Measurements from ENCODE around the gene PDE7B. TPM values are rescaled to one million over a fixed set of nuclear protein-coding genes. Genes with fewer than 3 reads are reported as not detected.

Gene PDE7B
- total RNA-seq, 4 donors from 2014 or later = 15.4 to 28.6 (median 18.8) TPM

- no peak for DNase-seq
- Histone ChIP-seq H3K4me3 (no peak overlapping the region), H3K36me3 (no peaks in the 10 kb centered on the region), H3K27ac (peak overlapping the region; percentile 77 to 89), H3K9me3 (no peaks in the 10 kb centered on the region), H3K4me1 (peaks cover 0 to 10% of the 10 kb centered on the region in 2 donors), H3K27me3 (no peaks in the 10 kb centered on the region)
- no peak for TF ChIP-seq POLR2A (IDR thresholded peaks at IDR 0.05)
- intact Hi-C loops (cut with DNase I; ENCODE audit: low total_unique reads) = no loop called here
Measured at GRCh38 chr6:136036601-136037000, 185.1 kb downstream of the PDE7B start.

GRCh38 chr6:136037242-136037875 is 185.9 kb downstream of the PDE7B start:
- H3K9me3 ChIP-seq = no peaks in the 10 kb centered on the region
- DNase-seq = peak in 1 of 2 donors; percentile 17
- peaks cover 0 to 10% of the 10 kb centered on the region in 2 donors for H3K4me1 ChIP-seq
- peak overlapping the region; percentile 77 to 89 for H3K27ac ChIP-seq
- TF ChIP-seq POLR2A (IDR thresholded peaks at IDR 0.05) = no peak
- TF ChIP-seq CTCF (IDR thresholded peaks at IDR 0.05) = no peak
- peak overlapping the region; percentile 33 to 39 for H3K4me3 ChIP-seq
- H3K36me3 ChIP-seq = no peaks in the 10 kb centered on the region
- H3K27me3 ChIP-seq = no peaks in the 10 kb centered on the region
- intact Hi-C loops (cut with DNase I; ENCODE audit: low total_unique reads) = no loop called here

- H3K27me3 ChIP-seq = no peaks in the 10 kb centered on the region
- no peak for TF ChIP-seq POLR2A (IDR thresholded peaks at IDR 0.05)
- peak in 3 of 4 experiments; percentile 21 to 40 (median 34) for TF ChIP-seq CTCF (IDR thresholded peaks at IDR 0.05)
Measured at GRCh38 chr6:136037876-136038460, 186.5 kb downstream of the PDE7B start.

GRCh38 chr6:136038531-136038930 is 187.0 kb downstream of the PDE7B start:
- TF ChIP-seq CTCF (IDR thresholded peaks at IDR 0.05) = no peak
- TF ChIP-seq POLR2A (IDR thresholded peaks at IDR 0.05) = no peak
- H3K36me3 ChIP-seq = no peaks in the 10 kb centered on the region
- DNase-seq = no peak
- peak overlapping the region; percentile 33 to 39 for H3K4me3 ChIP-seq
- no peaks in the 10 kb centered on the region for H3K9me3 ChIP-seq
- H3K27ac ChIP-seq = peak overlapping the region; percentile 77 to 89
- H3K4me1 ChIP-seq = peaks cover 0 to 10% of the 10 kb centered on the region in 2 donors
- intact Hi-C loops (cut with DNase I; ENCODE audit: low total_unique reads) = no loop called here
- no peaks in the 10 kb centered on the region for H3K27me3 ChIP-seq

More at GRCh38 chr6:136037876-136038460, 186.5 kb downstream of the PDE7B start:
- H3K9me3 ChIP-seq = no peaks in the 10 kb centered on the region
- DNase-seq = peak; percentile 41
- peaks cover 0 to 10% of the 10 kb centered on the region in 2 donors for H3K4me1 ChIP-seq
- intact Hi-C loops (cut with DNase I; ENCODE audit: low total_unique reads) = no loop called here
- peak overlapping the region; percentile 33 to 39 for H3K4me3 ChIP-seq
- H3K27ac ChIP-seq = peak overlapping the region; percentile 77 to 89
- H3K36me3 ChIP-seq = no peaks in the 10 kb centered on the region

- Histone ChIP-seq H3K4me1 (peaks cover 0 to 10% of the 10 kb centered on the region in 2 donors), H3K27ac (peak overlapping the region; percentile 77 to 89), H3K9me3 (no peaks in the 10 kb centered on the region), H3K27me3 (no peaks in the 10 kb centered on the region), H3K36me3 (no peaks in the 10 kb centered on the region), H3K4me3 (peak overlapping the region; percentile 22 to 33)
- intact Hi-C loops (cut with DNase I; ENCODE audit: low total_unique reads) = no loop called here
- no peak for DNase-seq
- TF ChIP-seq CTCF (IDR thresholded peaks at IDR 0.05) (no peak), POLR2A (IDR thresholded peaks at IDR 0.05) (no peak)
Measured at GRCh38 chr6:136039185-136039584, 187.7 kb downstream of the PDE7B start.

All from uterus (tissue), 4 donors.